Activated T-cell treated with anti-CD3 and anti-CD28 coated beads for 1 hour (primary cell): ENCODE results near the gene SDK2.

Source experiments
- DNase-seq: peaks from one replicate; pipeline ENCODE4 v3.0.0-alpha.2; 2020; ENCODE audit warnings: low read depth

SDK2 gene

GRCh38 chr17:73632513-73632912 is 11.7 kb downstream of the SDK2 start:
- DNase-seq, result no peak

GRCh38 chr17:73630965-73631595 is 13.2 kb downstream of the SDK2 start:
- DNase-seq, result no peak

GRCh38 chr17:73630531-73630930 is 13.7 kb downstream of the SDK2 start:
- no peak for DNase-seq

DNA sequence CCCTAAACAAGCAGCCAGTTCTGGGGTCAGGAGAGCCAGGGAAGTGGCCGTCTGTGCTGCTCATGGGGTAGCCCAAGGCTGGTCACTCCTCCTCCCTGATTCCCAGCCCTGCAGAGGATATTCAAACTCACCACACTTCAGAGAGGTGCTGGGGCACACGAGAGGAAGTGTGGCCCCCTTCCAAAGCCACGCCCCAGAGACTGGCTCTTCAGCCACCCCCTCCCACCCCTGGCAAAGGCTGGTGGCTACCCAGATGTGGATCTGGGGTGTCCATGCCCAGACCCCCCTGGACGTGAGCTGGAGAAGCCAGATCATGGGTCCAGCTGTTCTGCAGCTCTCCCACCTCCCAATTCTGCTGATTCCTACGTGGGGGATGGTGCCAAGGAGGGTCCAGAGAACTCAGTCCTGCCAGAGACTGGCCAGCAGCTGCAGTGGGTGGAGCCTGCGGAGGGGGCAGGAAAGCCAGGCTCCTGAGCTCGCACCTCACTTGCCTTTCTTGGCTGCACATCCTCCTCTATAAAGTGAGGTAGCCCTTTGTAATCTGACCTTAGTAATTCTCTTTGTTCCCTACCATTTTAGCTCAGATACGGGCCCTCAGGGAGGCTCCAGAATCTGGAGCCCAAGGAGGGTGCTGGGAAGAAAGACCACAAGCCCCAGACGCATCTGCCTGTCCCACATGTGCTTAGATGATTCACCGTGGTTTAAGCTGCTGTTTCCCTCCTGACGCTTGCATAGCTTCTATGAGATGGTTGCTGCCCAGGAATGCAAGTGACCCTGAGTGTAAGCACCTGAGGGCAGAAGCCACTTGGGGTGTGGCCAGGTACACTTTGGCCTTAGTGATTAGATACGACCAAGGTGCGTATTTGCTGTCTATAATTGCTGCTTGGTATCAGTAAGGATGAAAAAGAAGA is 15.3 kb downstream of the SDK2 start:
- no peak for DNase-seq

GRCh38 chr17:73625991-73626673 is 18.1 kb downstream of the SDK2 start:
- DNase-seq, result no peak

- DNase-seq, result no peak
Measured at GRCh38 chr17:73625006-73625405, 19.2 kb downstream of the SDK2 start.

DNA sequence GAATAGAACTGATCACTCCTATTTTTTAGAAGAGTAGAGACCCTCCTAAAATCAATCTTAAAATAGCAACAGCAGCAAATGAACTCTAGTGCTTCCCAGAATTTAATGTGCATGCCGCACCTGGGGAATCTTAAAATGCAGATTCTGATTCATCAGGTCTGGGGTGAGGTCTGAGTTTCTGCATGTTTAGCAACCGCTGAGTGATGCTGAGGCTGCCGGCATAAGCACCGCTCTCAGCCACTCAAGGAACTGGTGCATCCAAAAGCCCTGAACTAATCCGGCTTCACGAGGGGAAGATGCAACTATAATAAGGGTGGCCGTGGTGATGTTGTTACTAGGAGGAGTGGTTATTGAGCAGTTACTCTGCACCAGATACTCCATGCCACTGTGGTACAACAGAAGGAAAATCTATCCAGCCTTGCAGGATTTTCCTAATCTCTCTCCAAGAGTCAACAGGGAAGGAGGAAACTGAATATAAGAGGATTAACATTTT is 19.7 kb downstream of the SDK2 start:
- no peak for DNase-seq

DNA sequence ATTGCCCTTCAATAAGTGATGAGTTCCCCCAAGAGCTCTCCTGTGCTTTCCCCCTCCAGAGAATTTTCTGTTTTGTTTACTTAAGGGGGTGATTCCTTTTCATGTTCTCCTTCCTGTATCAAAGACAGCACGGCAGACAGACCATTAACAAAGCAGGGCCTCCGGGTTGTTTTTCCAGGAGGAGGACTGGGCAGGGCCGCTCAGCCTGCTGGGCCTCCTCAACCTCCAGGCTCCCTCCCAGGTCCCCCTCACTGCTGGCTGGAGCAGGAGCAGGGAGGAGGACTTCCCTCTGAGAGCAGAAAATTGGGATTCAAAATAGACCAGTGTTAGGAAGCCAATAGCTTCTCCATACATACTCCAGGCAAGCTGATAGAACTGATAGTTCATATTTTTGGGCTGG is 20.4 kb downstream of the SDK2 start:
- no peak for DNase-seq

GRCh38 chr17:73623247-73623646 is 21.0 kb downstream of the SDK2 start:
- DNase-seq, result no peak

GRCh38 chr17:73622381-73622780 is 21.9 kb downstream of the SDK2 start:
- DNase-seq, result no peak

DNA sequence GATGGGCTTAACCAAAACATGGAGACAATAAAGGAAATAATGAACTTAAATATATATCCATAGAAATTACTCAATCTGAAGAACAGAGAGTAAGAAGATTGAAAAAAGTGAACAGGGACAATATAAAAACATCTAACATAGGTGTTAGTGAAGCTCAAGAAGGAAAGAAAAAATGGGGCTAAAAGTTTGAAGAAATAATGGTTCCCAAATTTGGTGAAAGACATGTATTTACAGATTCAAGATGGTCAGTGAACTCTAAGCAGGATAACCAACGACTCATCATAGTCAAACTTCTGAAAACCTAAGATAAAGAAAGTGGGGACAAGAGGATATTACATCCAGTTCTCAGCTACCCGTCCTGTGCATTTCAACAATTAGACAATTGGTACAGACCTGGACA is 22.6 kb downstream of the SDK2 start:
- DNase-seq, result no peak

DNA sequence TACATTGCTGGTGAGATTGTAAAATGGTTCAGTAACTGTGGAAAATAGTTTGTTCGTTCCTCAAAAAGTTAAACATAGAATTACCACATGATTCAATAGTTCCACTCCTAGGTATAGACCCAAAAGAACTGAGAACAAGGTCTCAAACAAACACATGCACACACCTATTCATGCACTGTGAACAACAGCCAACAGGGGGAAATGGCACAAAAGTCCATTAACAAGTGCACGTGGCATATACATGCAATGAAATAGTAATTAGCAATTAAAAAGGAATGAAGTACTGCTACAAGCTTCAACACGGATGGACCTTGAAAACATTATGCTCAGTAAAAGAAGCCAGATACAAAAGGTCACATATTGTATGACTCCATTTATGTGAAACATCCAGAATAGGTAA is 23.8 kb downstream of the SDK2 start:
- DNase-seq, result no peak

- DNase-seq, result no peak
Measured at GRCh38 chr17:73617501-73617900, 26.7 kb downstream of the SDK2 start.

GRCh38 chr17:73616873-73617404 is 27.3 kb downstream of the SDK2 start:
- DNase-seq, result no peak

- no peak for DNase-seq
Measured at GRCh38 chr17:73616120-73616872, 27.9 kb downstream of the SDK2 start.

GRCh38 chr17:73614256-73614655 is 30.0 kb downstream of the SDK2 start:
- DNase-seq, result no peak

DNA sequence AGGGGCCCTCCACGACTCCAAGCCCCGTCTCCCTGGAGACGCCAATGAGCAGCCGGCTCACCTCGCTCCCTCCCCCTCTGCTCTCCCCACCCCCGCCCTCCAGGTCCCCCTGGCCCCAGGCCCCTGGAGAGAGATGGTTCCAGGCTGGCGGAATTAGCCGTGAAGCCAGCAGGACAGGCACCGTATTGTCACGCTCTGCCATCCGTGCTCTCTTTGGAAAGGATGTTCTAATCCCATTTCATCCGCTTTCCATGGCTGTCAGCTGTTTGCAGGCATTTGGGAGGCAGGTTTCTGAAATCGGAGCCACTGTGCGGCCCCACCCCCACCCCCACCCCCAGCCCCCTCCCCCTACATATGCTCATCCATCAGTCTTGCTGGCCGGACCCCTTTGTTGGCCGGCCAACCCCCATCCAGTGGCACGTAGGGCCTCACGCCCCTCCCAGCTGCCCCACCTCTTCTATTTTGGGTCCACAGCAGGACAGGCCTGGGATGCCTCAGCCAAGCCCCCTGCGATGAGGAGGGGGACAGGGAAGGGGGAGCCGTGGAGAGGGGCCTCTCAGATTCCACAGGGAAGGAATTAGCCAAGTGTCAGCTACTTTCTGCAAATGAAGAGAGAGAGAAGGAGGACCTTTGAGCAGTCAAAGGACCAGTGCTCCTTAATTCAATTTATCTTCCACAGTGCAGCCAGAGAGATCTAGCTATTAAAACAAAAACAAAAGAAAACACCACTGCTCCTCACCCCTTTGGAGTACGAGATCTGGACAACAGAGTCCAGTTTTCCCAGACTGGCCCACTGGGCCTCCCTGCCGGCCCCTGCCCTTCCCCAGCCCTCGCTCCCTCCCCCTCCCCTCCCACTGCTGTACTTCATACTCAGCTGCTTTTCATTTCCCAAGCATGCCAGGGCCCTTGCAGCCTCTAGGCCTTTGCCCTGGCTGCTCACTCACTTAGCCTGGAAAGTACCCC is 30.7 kb downstream of the SDK2 start:
- no peak for DNase-seq

- DNase-seq, result no peak
Measured at GRCh38 chr17:73612031-73612472, 32.2 kb downstream of the SDK2 start.

- no peak for DNase-seq
Measured at GRCh38 chr17:73611630-73612029, 32.6 kb downstream of the SDK2 start.

DNA sequence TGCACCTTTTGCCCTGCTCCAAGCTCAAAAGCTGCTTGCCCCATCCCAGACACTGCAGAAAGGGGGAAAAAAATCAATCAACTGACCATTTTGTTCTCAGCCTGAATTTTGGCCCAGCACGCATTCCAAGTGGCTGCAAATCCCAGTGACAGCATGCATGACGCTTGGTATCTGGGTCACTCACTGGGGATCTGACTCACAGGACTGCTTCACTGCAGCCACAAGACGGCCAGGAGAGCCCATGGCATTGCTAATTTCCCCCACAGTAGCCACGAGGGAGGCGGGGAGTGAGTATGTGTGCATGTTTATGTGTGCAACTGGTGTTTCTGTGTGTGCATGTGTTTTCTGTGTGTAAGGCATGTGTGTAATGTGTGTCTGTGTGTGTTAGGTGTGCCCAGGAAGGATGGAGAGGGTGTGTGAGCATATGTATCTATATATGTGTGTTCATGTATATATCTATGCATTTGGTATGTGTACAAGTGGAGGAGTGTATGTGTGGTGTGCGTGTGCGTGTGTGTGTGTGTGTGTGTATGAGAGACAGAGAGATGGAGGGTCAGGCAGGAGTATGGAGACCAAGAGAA is 33.8 kb downstream of the SDK2 start:
- no peak for DNase-seq
